HUES6 (cell line): ENCODE data around the gene KCNJ12.
"Not testable (repeated sequence)": the region's sequence is repeated elsewhere in the genome, so short reads cannot be mapped to it uniquely, and the experiment has no call there.

Source experiments
- H3K27ac ChIP-seq: 2 replicates; pipeline ENCODE4 v1.7.0; 2013; ENCODE audit warnings: low read depth, mild to moderate bottlenecking, low read length, inconsistent platforms
- H3K27me3 ChIP-seq: 2 replicates; pipeline ENCODE4 v1.6.1; 2013; ENCODE audit warnings: low read length; ENCODE audit not compliant: control insufficient read depth, insufficient read depth
- H3K36me3 ChIP-seq: 2 replicates; pipeline ENCODE4 v1.6.1; 2013; ENCODE audit warnings: low read length; ENCODE audit not compliant: control insufficient read depth, insufficient read depth
- H3K4me1 ChIP-seq: 2 replicates; pipeline ENCODE4 v1.6.1; 2013; ENCODE audit warnings: low read length; ENCODE audit not compliant: control insufficient read depth, insufficient read depth
- H3K4me3 ChIP-seq: 2 replicates; pipeline ENCODE4 v1.5.1; 2013; ENCODE audit warnings: low read depth, low read length
- H3K9ac ChIP-seq: one replicate; pipeline ENCODE4 v1.6.1; 2013; ENCODE audit warnings: mild to moderate bottlenecking, low read length
- H3K9me3 ChIP-seq: 2 replicates; pipeline ENCODE4 v1.6.1; 2013; ENCODE audit warnings: low read depth, low read length; ENCODE audit not compliant: control insufficient read depth, insufficient read depth

Gene KCNJ12

GRCh38 chr17:21411679-21412205 is 35.6 kb downstream of the KCNJ12 start:
- not testable (repeated sequence) for H3K4me1 ChIP-seq, H3K9me3 ChIP-seq, H3K27me3 ChIP-seq, H3K27ac ChIP-seq, H3K4me3 ChIP-seq, H3K36me3 ChIP-seq, H3K9ac ChIP-seq

- H3K4me1 ChIP-seq, H3K27ac ChIP-seq, H3K4me3 ChIP-seq, H3K9ac ChIP-seq, H3K9me3 ChIP-seq, H3K36me3 ChIP-seq, H3K27me3 ChIP-seq: not testable (repeated sequence)
Observed at GRCh38 chr17:21412207-21412681, 36.1 kb downstream of the KCNJ12 start.

GRCh38 chr17:21413570-21414279 is 37.6 kb downstream of the KCNJ12 start:
- H3K36me3 ChIP-seq, H3K4me3 ChIP-seq, H3K4me1 ChIP-seq, H3K9ac ChIP-seq, H3K27ac ChIP-seq, H3K27me3 ChIP-seq, H3K9me3 ChIP-seq: not testable (repeated sequence)

- not testable (repeated sequence) for H3K9me3 ChIP-seq, H3K4me1 ChIP-seq, H3K27ac ChIP-seq, H3K27me3 ChIP-seq, H3K9ac ChIP-seq, H3K36me3 ChIP-seq, H3K4me3 ChIP-seq
Observed at GRCh38 chr17:21414616-21415015, 38.5 kb downstream of the KCNJ12 start.

- H3K27me3 ChIP-seq, H3K27ac ChIP-seq, H3K4me1 ChIP-seq, H3K9me3 ChIP-seq, H3K36me3 ChIP-seq, H3K9ac ChIP-seq, H3K4me3 ChIP-seq: not testable (repeated sequence)
Observed at GRCh38 chr17:21415166-21415990, 39.2 kb downstream of the KCNJ12 start.

GRCh38 chr17:21416471-21416981 is 40.4 kb downstream of the KCNJ12 start:
- H3K4me3 ChIP-seq, H3K36me3 ChIP-seq, H3K27ac ChIP-seq, H3K9ac ChIP-seq, H3K9me3 ChIP-seq, H3K4me1 ChIP-seq, H3K27me3 ChIP-seq: not testable (repeated sequence)

GRCh38 chr17:21417349-21417748 is 41.2 kb downstream of the KCNJ12 start:
- H3K27me3 ChIP-seq, H3K9me3 ChIP-seq, H3K36me3 ChIP-seq, H3K9ac ChIP-seq, H3K4me3 ChIP-seq, H3K27ac ChIP-seq, H3K4me1 ChIP-seq: not testable (repeated sequence)

- H3K27ac ChIP-seq, result no peak overlapping the region
- no peaks in the 10 kb centered on the region for H3K27me3 ChIP-seq
- H3K4me1 ChIP-seq, result no peaks in the 10 kb centered on the region; the same call in 1 of the 2 replicates
- no peaks in the 10 kb centered on the region; the same call in 1 of the 2 replicates for H3K9me3 ChIP-seq
- no peak overlapping the region for H3K4me3 ChIP-seq
- H3K36me3 ChIP-seq, result no peaks in the 10 kb centered on the region
- H3K9ac ChIP-seq, result no peak overlapping the region
Observed at GRCh38 chr17:21417921-21418320, 41.8 kb downstream of the KCNJ12 start.

GRCh38 chr17:21418446-21419298 is 42.5 kb downstream of the KCNJ12 start:
- no peaks in the 10 kb centered on the region; the same call in 1 of the 2 replicates for H3K9me3 ChIP-seq
- no peak overlapping the region for H3K9ac ChIP-seq
- H3K27me3 ChIP-seq, result no peaks in the 10 kb centered on the region
- no peak overlapping the region for H3K27ac ChIP-seq
- no peaks in the 10 kb centered on the region for H3K36me3 ChIP-seq
- no peak overlapping the region for H3K4me3 ChIP-seq
- H3K4me1 ChIP-seq, result no peaks in the 10 kb centered on the region; the same call in 1 of the 2 replicates

GRCh38 chr17:21419299-21420239 is 43.4 kb downstream of the KCNJ12 start:
- Histone ChIP-seq H3K4me3 (no peak overlapping the region), H3K36me3 (no peaks in the 10 kb centered on the region), H3K27me3 (no peaks in the 10 kb centered on the region), H3K27ac (no peak overlapping the region), H3K9ac (no peak overlapping the region), H3K9me3 (no peaks in the 10 kb centered on the region; the same call in 1 of the 2 replicates), H3K4me1 (no peaks in the 10 kb centered on the region; the same call in 1 of the 2 replicates)
